Calu3 (cell line): ENCODE results near the gene AP3B1. TPM values are rescaled to one million over a fixed set of nuclear protein-coding genes. Genes with fewer than 3 reads are reported as not detected.

ENCODE experiments used
- BruUV-seq: library from RNA; stranded (reverse); fragments of 400-500 nt; replicated peaks from 2 replicates; lab custom pipeline; 2021; lab: Mats Ljungman, UMichigan
- CTCF ChIA-PET: fragments of 300-600 bp; sonication (Branson Sonifier 250); formaldehyde crosslinking; loops from one replicate; lab custom pipeline; 2022; ENCODE audit warnings: antibody characterized with exemption; lab: Charles Lee
- DNase-seq: peaks from one replicate; pipeline ENCODE4 v3.0.0; 2022
- H3K27ac Mint-ChIP-seq: one replicate; pipeline ENCODE4 v1.8.0; 2022; ENCODE audit warnings: mixed read lengths; ENCODE audit not compliant: unreplicated experiment
- H3K27me3 Mint-ChIP-seq: one replicate; pipeline ENCODE4 v1.8.0; 2022; ENCODE audit warnings: mixed read lengths; ENCODE audit not compliant: unreplicated experiment
- H3K36me3 Mint-ChIP-seq: one replicate; pipeline ENCODE4 v1.8.0; 2022; ENCODE audit warnings: mild to moderate bottlenecking, moderate library complexity, mixed read lengths; ENCODE audit not compliant: insufficient read depth, unreplicated experiment
- H3K4me1 Mint-ChIP-seq: one replicate; pipeline ENCODE4 v1.8.0; 2022; ENCODE audit warnings: mild to moderate bottlenecking, low read depth, mixed read lengths; ENCODE audit not compliant: unreplicated experiment
- H3K4me3 Mint-ChIP-seq: one replicate; pipeline ENCODE4 v1.8.0; 2022; ENCODE audit warnings: mild to moderate bottlenecking, low read depth, moderate library complexity, mixed read lengths; ENCODE audit not compliant: unreplicated experiment
- H3K9me3 Mint-ChIP-seq: one replicate; pipeline ENCODE4 v1.8.0; 2022; ENCODE audit warnings: low read depth, mixed read lengths; ENCODE audit not compliant: unreplicated experiment
- intact Hi-C: fragments of 100-400 bp; cut with micrococcal nuclease; formaldehyde crosslinking; loops from one replicate; pipeline ENCODE4 v1.10.0; 2022; ENCODE audit not compliant: unreplicated experiment
- total RNA-seq: library from RNA; stranded (reverse); gene quantifications from 2 replicates; pipeline ENCODE4 v1.2.3, GENCODE V29; 2022
- TF ChIP-seq, protein P1 (sequence below): fragments of 200-600 bp; IDR thresholded peaks from one replicate; pipeline ENCODE4 v1.8.0; 2022; ENCODE audit warnings: antibody characterized with exemption; ENCODE audit not compliant: unreplicated experiment

Gene AP3B1
- total RNA-seq, 1 experiment from 2014 or later, result 66.9 TPM

DNA sequence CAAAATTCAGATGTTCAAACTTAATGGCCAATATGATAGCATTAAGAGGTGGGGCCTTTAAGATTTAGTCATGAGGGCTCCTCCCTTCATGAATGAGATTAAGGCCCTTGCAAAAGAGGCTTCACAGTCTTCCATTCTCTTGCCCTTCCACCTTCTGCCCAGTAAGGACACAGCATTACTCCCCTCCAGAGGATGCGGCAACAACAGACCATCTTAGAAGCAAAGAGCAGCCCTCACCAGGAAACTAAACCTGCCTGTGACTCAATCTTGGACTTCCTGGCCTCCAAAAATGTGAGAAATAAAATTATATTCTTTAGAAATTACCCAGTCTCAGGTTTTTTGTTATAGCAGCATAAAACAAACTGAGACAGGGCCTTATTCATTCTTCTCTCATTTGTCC is 8.2 kb downstream of the AP3B1 start:
- Mint-ChIP-seq H3K36me3 (no peaks in the 10 kb centered on the region), H3K4me3 (no peak overlapping the region), H3K9me3 (peaks cover 3% of the 10 kb centered on the region), H3K27ac (no peak overlapping the region), H3K4me1 (peaks cover 41% of the 10 kb centered on the region), H3K27me3 (no peaks in the 10 kb centered on the region)
- no peak for DNase-seq
- TF ChIP-seq, protein P1, sequence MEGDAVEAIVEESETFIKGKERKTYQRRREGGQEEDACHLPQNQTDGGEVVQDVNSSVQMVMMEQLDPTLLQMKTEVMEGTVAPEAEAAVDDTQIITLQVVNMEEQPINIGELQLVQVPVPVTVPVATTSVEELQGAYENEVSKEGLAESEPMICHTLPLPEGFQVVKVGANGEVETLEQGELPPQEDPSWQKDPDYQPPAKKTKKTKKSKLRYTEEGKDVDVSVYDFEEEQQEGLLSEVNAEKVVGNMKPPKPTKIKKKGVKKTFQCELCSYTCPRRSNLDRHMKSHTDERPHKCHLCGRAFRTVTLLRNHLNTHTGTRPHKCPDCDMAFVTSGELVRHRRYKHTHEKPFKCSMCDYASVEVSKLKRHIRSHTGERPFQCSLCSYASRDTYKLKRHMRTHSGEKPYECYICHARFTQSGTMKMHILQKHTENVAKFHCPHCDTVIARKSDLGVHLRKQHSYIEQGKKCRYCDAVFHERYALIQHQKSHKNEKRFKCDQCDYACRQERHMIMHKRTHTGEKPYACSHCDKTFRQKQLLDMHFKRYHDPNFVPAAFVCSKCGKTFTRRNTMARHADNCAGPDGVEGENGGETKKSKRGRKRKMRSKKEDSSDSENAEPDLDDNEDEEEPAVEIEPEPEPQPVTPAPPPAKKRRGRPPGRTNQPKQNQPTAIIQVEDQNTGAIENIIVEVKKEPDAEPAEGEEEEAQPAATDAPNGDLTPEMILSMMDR, result no peak
- no TSS peak for BruUV-seq
- CTCF ChIA-PET, result no interaction called here
- intact Hi-C loops, result no loop called here

DNA sequence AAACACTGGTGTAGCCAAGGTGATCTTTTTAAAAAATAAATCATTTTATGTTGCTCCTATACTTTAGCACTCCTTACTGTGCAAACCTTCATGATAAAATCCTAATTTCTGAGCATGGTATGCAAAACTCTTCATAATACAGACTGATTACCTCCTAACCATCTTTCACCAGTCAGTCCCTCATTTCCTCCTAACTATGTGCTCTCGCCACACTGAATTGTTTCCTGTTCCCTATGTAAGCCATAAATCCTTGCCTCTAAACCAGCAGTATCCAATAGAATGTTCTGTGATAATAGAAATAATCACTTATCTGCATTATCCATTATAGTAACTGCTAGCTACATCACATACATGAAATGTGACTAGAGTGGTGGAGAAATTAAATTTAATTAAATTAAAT is 10.7 kb downstream of the AP3B1 start:
- no peaks in the 10 kb centered on the region for H3K27me3 Mint-ChIP-seq
- no peak overlapping the region for H3K27ac Mint-ChIP-seq
- BruUV-seq, result no TSS peak
- intact Hi-C loops, result no loop called here
- CTCF ChIA-PET, result no interaction called here
- H3K36me3 Mint-ChIP-seq, result no peaks in the 10 kb centered on the region
- TF ChIP-seq, protein P1, result no peak
- no peak for DNase-seq
- peaks cover 3% of the 10 kb centered on the region for H3K9me3 Mint-ChIP-seq
- no peak overlapping the region for H3K4me3 Mint-ChIP-seq
- peaks cover 26% of the 10 kb centered on the region for H3K4me1 Mint-ChIP-seq

GRCh38 chr5:78283105-78283504 is 11.4 kb downstream of the AP3B1 start:
- intact Hi-C loops, result no loop called here
- CTCF ChIA-PET, result interaction anchor here (0.5 to 0.6 kb wide), 2 partner anchors 51 to 784 kb away, joined by 3 read pairs; no protein-coding TSS in a partner anchor
- Mint-ChIP-seq H3K36me3 (no peaks in the 10 kb centered on the region), H3K27ac (no peak overlapping the region), H3K9me3 (peaks cover 3% of the 10 kb centered on the region), H3K27me3 (no peaks in the 10 kb centered on the region), H3K4me3 (no peak overlapping the region), H3K4me1 (peaks cover 26% of the 10 kb centered on the region)
- TF ChIP-seq, protein P1, result no peak
- DNase-seq, result no peak
- no TSS peak for BruUV-seq

DNA sequence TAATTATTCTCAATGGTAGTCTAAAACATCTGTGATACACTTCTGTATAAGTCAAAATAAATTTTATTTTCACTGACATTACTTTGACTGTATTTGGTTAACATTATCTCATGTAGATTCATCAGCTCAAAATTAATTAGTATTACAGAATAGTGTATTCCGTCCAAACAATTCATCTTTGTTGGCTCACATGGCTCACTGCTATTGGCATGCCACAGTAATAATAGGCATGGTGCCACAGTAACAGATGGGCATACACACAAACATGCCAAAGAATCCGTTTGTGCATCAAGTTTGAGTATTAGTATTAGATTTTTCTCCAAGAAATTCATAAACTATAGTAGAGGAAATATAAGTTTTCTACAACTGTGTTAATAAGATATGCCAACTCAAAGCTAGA is 14.2 kb downstream of the AP3B1 start:
- Mint-ChIP-seq H3K27ac (no peak overlapping the region), H3K4me1 (peaks cover 21% of the 10 kb centered on the region), H3K36me3 (no peaks in the 10 kb centered on the region), H3K4me3 (no peak overlapping the region), H3K9me3 (peaks cover 2% of the 10 kb centered on the region), H3K27me3 (no peaks in the 10 kb centered on the region)
- TF ChIP-seq, protein P1, result no peak
- CTCF ChIA-PET, result interaction anchor here (0.8 kb wide), 1 partner anchor 418 kb away, joined by 4 read pairs; no protein-coding TSS in a partner anchor
- no peak for DNase-seq
- intact Hi-C loops, result no loop called here
- no TSS peak for BruUV-seq
